Stomach (tissue), 9 donors: ENCODE measurements around the gene SMIM14. TPM values are rescaled to one million over a fixed set of nuclear protein-coding genes. Genes with fewer than 3 reads are reported as not detected.
"Not testable (repeated sequence)": the region's sequence is repeated elsewhere in the genome, so short reads cannot be mapped to it uniquely, and the experiment has no call there.

ENCODE experiments used
- DNase-seq, 2 donors: peaks; one replicate each; pipeline versions ENCODE4 v3.0.0 to v3.0.0-alpha.2; 2013 to 2019
- H3K27ac ChIP-seq, 5 donors: fragments of 200-600 bp in 4 of 5; sonication (generic) in 4 of 5; one replicate each; pipeline ENCODE4 v1.5.1; 2013 to 2019; ENCODE audit warnings: mild to moderate bottlenecking in 1 of 5, moderate library complexity in 1 of 5
- H3K27me3 ChIP-seq, 3 donors: fragments of 200-600 bp; sonication (generic); one replicate each; pipeline ENCODE4 v1.5.1; 2017 to 2019; ENCODE audit warnings: mixed run types in 1 of 3
- H3K36me3 ChIP-seq, 4 donors: fragments of 200-600 bp; sonication (generic); 1 replicate in 3 of 4; 2 replicates in 1 of 4; pipeline ENCODE4 v1.5.1; 2016 to 2019
- H3K4me1 ChIP-seq, 4 donors: fragments of 200-600 bp; sonication (generic); one replicate each; pipeline ENCODE4 v1.5.1; 2016 to 2019
- H3K4me3 ChIP-seq, 4 donors: fragments of 200-600 bp; sonication (generic) in 3 of 4; one replicate each; pipeline ENCODE4 v1.5.1; 2016 to 2019; ENCODE audit warnings: mild to moderate bottlenecking in 1 of 4
- H3K9me3 ChIP-seq, 4 donors: fragments of 200-600 bp; sonication (generic); one replicate each; pipeline ENCODE4 v1.5.1; 2016 to 2019
- CTCF ChIP-seq, 7 experiments: fragments of 450-650 bp in 4 of 7; fragments of 200-600 bp in 3 of 7; sonication (generic) in 3 of 7; IDR thresholded peaks; one replicate each; pipeline ENCODE4 v1.5.1; 2016 to 2019; ENCODE audit warnings: antibody characterized with exemption in 7 of 7, control low read depth in 2 of 7, mild to moderate bottlenecking in 1 of 7
- EP300 ChIP-seq: sonication (generic); formaldehyde crosslinking; IDR thresholded peaks from one replicate; pipeline ENCODE4 v1.6.1; 2017; ENCODE audit warnings: antibody characterized with exemption
- POLR2A ChIP-seq, 4 donors: fragments of 450-650 bp; IDR thresholded peaks; one replicate each; pipeline ENCODE4 v1.6.1; 2016; ENCODE audit warnings: antibody characterized with exemption in 4 of 4, control low read depth in 2 of 4, mild to moderate bottlenecking in 1 of 4, moderate library complexity in 1 of 4
- POLR2AphosphoS5 ChIP-seq, 3 donors: sonication (generic); formaldehyde crosslinking; IDR thresholded peaks; one replicate each; pipeline ENCODE4 v1.6.1; 2016; ENCODE audit warnings: antibody characterized with exemption in 3 of 3
- WGBS, 5 donors: extraction: QIAGEN DNeasy Blood & Tissue Kit in 3 of 5; methylation state at CpG; one replicate each; pipeline versions ENCODE4 v1.1.5 to v1.1.7; 2013 to 2018; 5-methylcytosine and 5-hydroxymethylcytosine counted together
- intact Hi-C: fragments of 100-400 bp; cut with DNase I; formaldehyde crosslinking; loops from one replicate; pipeline ENCODE4 v1.15.1; 2023; ENCODE audit warnings: low total_unique reads
- polyA plus RNA-seq, 3 donors: library from polyadenylated mRNA; stranded (reverse); fragments of 200-250 nt; gene quantifications; one replicate each; pipeline ENCODE4 v1.2.3, GENCODE V29; 2013
- total RNA-seq, 5 donors: library from RNA; depleted of rRNA; stranded (reverse); fragments of >200 nt; gene quantifications; one replicate each; pipeline versions ENCODE4 v1.1.0 to v1.2.3, GENCODE V29; 2014 to 2016
- donor health status: healthy with polysubstance abuse.
- donor health status: Bipolar disorder and iron deficiency.
- donor health status: healthy.

SMIM14 gene
- total and polyA plus RNA-seq, 8 donors = 11.1 to 83.6 (median 32.7) TPM

- H3K36me3 ChIP-seq = peaks cover 0 to 11% (median 2%) of the 10 kb centered on the region in 4 donors
Observed at GRCh38 chr4:39621582-39621981, 17.1 kb downstream of the SMIM14 start.

GRCh38 chr4:39620551-39621313 lies 17.9 kb downstream of the SMIM14 start:
- Histone ChIP-seq H3K36me3 (peaks cover 0 to 6% (median 1%) of the 10 kb centered on the region in 4 donors), H3K9me3 (no peaks in the 10 kb centered on the region), H3K27me3 (no peaks in the 10 kb centered on the region), H3K4me3 (no peak overlapping the region), H3K4me1 (peaks cover 11 to 77% (median 41%) of the 10 kb centered on the region in 4 donors), H3K27ac (peak overlapping the region in 4 of 5 donors; percentile 71 to 79 (median 76))
- TF ChIP-seq CTCF (IDR thresholded peaks at IDR 0.05) = no peak
- TF ChIP-seq POLR2AphosphoS5 (IDR thresholded peaks at IDR 0.05) = no peak
- TF ChIP-seq EP300 = no peak
- TF ChIP-seq POLR2A (IDR thresholded peaks at IDR 0.05) = no peak
- intact Hi-C loops = no loop called here
- 75 to 84% (median 77%) methylated on average over 4 of the region's 4 CpGs for WGBS, 5 donors
- DNase-seq = no peak

More at GRCh38 chr4:39621582-39621981, 17.1 kb downstream of the SMIM14 start:
- Histone ChIP-seq H3K4me1 (peaks cover 11 to 72% (median 35%) of the 10 kb centered on the region in 4 donors), H3K9me3 (no peaks in the 10 kb centered on the region), H3K4me3 (no peak overlapping the region), H3K27ac (peak overlapping the region; percentile 45 to 79 (median 75)), H3K27me3 (no peaks in the 10 kb centered on the region)
- TF ChIP-seq CTCF (IDR thresholded peaks at IDR 0.05) = no peak
- TF ChIP-seq EP300 = no peak
- TF ChIP-seq POLR2AphosphoS5 (IDR thresholded peaks at IDR 0.05) = peak in 1 of 3 donors; percentile 34
- DNase-seq = peak in 1 of 2 donors; percentile 44
- intact Hi-C loops = no loop called here
- WGBS, 5 donors = 54 to 69% (median 60%) methylated on average over 9 of the region's 9 CpGs

GRCh38 chr4:39617534-39617933 lies 21.1 kb downstream of the SMIM14 start:
- TF ChIP-seq CTCF (IDR thresholded peaks at IDR 0.05) = no peak
- TF ChIP-seq EP300 = no peak
- TF ChIP-seq POLR2AphosphoS5 (IDR thresholded peaks at IDR 0.05) = no peak
- TF ChIP-seq POLR2A (IDR thresholded peaks at IDR 0.05) = no peak
- no peak for DNase-seq
- Histone ChIP-seq H3K27ac (peak overlapping the region in 1 of 5 donors; percentile 25), H3K9me3 (no peaks in the 10 kb centered on the region), H3K4me1 (peaks cover 25 to 84% (median 48%) of the 10 kb centered on the region in 4 donors), H3K4me3 (no peak overlapping the region), H3K36me3 (no peaks in the 10 kb centered on the region), H3K27me3 (no peaks in the 10 kb centered on the region)
- WGBS, 5 donors = 64 to 81% (median 74%) methylated on average over 2 of the region's 2 CpGs
- intact Hi-C loops = no loop called here

- Histone ChIP-seq H3K4me1 (peaks cover 23 to 84% (median 50%) of the 10 kb centered on the region in 4 donors), H3K27ac (peak overlapping the region in 3 of 5 donors; percentile 29 to 83 (median 53)), H3K36me3 (no peaks in the 10 kb centered on the region), H3K27me3 (no peaks in the 10 kb centered on the region), H3K9me3 (no peaks in the 10 kb centered on the region), H3K4me3 (no peak overlapping the region)
- TF ChIP-seq POLR2A (IDR thresholded peaks at IDR 0.05) (no peak), CTCF (IDR thresholded peaks at IDR 0.05) (no peak), POLR2AphosphoS5 (IDR thresholded peaks at IDR 0.05) (no peak)
- DNase-seq = no peak
- intact Hi-C loops = no loop called here
- WGBS, 5 donors = 60 to 82% (median 68%) methylated on average over 1 of the region's 1 CpG
Observed at GRCh38 chr4:39616651-39617050, 22.0 kb downstream of the SMIM14 start.

GRCh38 chr4:39616112-39616511 lies 22.6 kb downstream of the SMIM14 start:
- H3K36me3 ChIP-seq, intact Hi-C loops, H3K27me3 ChIP-seq, H3K4me3 ChIP-seq, DNase-seq, H3K9me3 ChIP-seq: not testable (repeated sequence)
- Histone ChIP-seq H3K27ac (peak overlapping the region in 3 of 5 donors; percentile 29 to 83 (median 53)), H3K4me1 (peaks cover 23 to 85% (median 48%) of the 10 kb centered on the region in 4 donors)
- 93 to 99% (median 98%) methylated on average over 6 of the region's 6 CpGs for WGBS, 5 donors
